ENCODE measurements around the gene TRPV3.
"Not testable (repeated sequence)": the region's sequence is repeated elsewhere in the genome, so short reads cannot be mapped to it uniquely, and the experiment has no call there.

TRPV3 gene

GRCh38 chr17:3573246-3574100 lies 15.9 kb upstream of the TRPV3 start:
- no peak for DNase-seq (ENCODE audit: low read depth)

- no peak for DNase-seq (ENCODE audit: low read depth)
Observed at GRCh38 chr17:3572231-3572630, 14.6 kb upstream of the TRPV3 start.

- DNase-seq (ENCODE audit: low read depth) = no peak
Observed at GRCh38 chr17:3571043-3571900, 13.7 kb upstream of the TRPV3 start.

- DNase-seq (ENCODE audit: low read depth) = no peak
Observed at GRCh38 chr17:3569534-3570137, 12.0 kb upstream of the TRPV3 start.

- DNase-seq (ENCODE audit: low read depth) = no peak
Observed at GRCh38 chr17:3566551-3566950, 8.9 kb upstream of the TRPV3 start.

- no peak for DNase-seq (ENCODE audit: low read depth)
Observed at GRCh38 chr17:3565143-3565542, 7.5 kb upstream of the TRPV3 start.

- DNase-seq (ENCODE audit: low read depth) = not testable (repeated sequence)
Observed at GRCh38 chr17:3564241-3564640, 6.6 kb upstream of the TRPV3 start.

GRCh38 chr17:3559270-3559645 lies 1.6 kb upstream of the TRPV3 start:
- no peak for DNase-seq (ENCODE audit: low read depth)

GRCh38 chr17:3558603-3559269 lies 1.1 kb upstream of the TRPV3 start:
- peak; percentile 45 for DNase-seq (ENCODE audit: low read depth)

GRCh38 chr17:3556916-3557767 lies 470 bp downstream of the TRPV3 start:
- no peak for DNase-seq (ENCODE audit: low read depth)

- no peak for DNase-seq (ENCODE audit: low read depth)
Observed at GRCh38 chr17:3556239-3556915, 1.2 kb downstream of the TRPV3 start.

GRCh38 chr17:3555189-3555796 lies 2.3 kb downstream of the TRPV3 start:
- no peak for DNase-seq (ENCODE audit: low read depth)

- no peak for DNase-seq (ENCODE audit: low read depth)
Observed at GRCh38 chr17:3554440-3554839, 3.2 kb downstream of the TRPV3 start.

- DNase-seq (ENCODE audit: low read depth) = no peak
Observed at GRCh38 chr17:3553419-3554401, 3.9 kb downstream of the TRPV3 start.

- DNase-seq (ENCODE audit: low read depth) = no peak
Observed at GRCh38 chr17:3552916-3553315, 4.7 kb downstream of the TRPV3 start.

GRCh38 chr17:3551189-3551588 lies 6.4 kb downstream of the TRPV3 start:
- no peak for DNase-seq (ENCODE audit: low read depth)

- DNase-seq (ENCODE audit: low read depth) = no peak
Observed at GRCh38 chr17:3549610-3550162, 7.9 kb downstream of the TRPV3 start.

- DNase-seq (ENCODE audit: low read depth) = no peak
Observed at GRCh38 chr17:3547628-3548027, 10.0 kb downstream of the TRPV3 start.

GRCh38 chr17:3546997-3547396 lies 10.6 kb downstream of the TRPV3 start:
- DNase-seq (ENCODE audit: low read depth) = no peak
